ENCODE data around the gene DNAH12. TPM values are rescaled to one million over a fixed set of nuclear protein-coding genes. Genes with fewer than 3 reads are reported as not detected.
"Not testable (repeated sequence)": the region's sequence is repeated elsewhere in the genome, so short reads cannot be mapped to it uniquely, and the experiment has no call there.

The DNAH12 gene
- total RNA-seq, 1 experiment from 2014 or later = not detected

- no peaks in the 10 kb centered on the region; the same call in 1 of the 2 replicates for H3K27me3 ChIP-seq (replicated peaks)
- no peaks in the 10 kb centered on the region for H3K9me3 ChIP-seq (replicated peaks)
- no peaks in the 10 kb centered on the region for H3K36me3 ChIP-seq
- DNase-seq (ENCODE audit: low read depth in 1 of 2, low spot score in 2 of 2) = no peak
- H3K4me3 ChIP-seq = no peak overlapping the region
- no peaks in the 10 kb centered on the region for H3K4me1 ChIP-seq (replicated peaks)
- H3K27ac ChIP-seq = no peak overlapping the region
These were observed 161.2 kb downstream of the DNAH12 start for GRCh38 chr3:57382933-57383332.

GRCh38 chr3:57370341-57370740 lies 173.8 kb downstream of the DNAH12 start:
- no peaks in the 10 kb centered on the region for H3K27me3 ChIP-seq (replicated peaks)
- no peak overlapping the region for H3K27ac ChIP-seq
- no peaks in the 10 kb centered on the region for H3K4me1 ChIP-seq (replicated peaks)
- no peaks in the 10 kb centered on the region for H3K9me3 ChIP-seq (replicated peaks)
- no peak overlapping the region for H3K4me3 ChIP-seq
- no peak for DNase-seq (ENCODE audit: low read depth in 1 of 2, low spot score in 2 of 2)
- H3K36me3 ChIP-seq = no peaks in the 10 kb centered on the region

- not testable (repeated sequence) for H3K36me3 ChIP-seq; H3K27me3 ChIP-seq (replicated peaks); H3K4me3 ChIP-seq; H3K9me3 ChIP-seq (replicated peaks); DNase-seq (ENCODE audit: low read depth in 1 of 2, low spot score in 2 of 2); H3K4me1 ChIP-seq (replicated peaks); H3K27ac ChIP-seq
These were observed 179.1 kb downstream of the DNAH12 start for GRCh38 chr3:57365089-57365488.

DNA sequence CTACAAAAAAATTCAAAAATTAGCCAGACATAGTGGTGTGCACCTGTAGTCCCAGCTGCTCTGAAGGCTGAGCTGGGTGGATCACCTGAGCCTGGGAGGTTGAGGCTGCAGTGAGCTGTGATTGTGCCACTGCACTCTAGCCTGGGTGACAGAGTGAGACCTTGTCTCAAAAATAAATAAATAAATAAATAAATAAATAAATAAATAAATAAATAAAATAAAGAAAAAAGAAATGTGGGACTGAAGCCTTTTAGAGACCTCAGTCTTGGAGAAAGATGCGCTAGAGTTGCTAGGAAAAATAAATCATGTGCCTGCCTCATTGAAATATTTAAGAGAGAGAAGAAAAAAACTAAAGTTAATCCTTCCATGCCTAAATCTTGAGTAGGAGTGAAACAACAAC lies 187.9 kb downstream of the DNAH12 start:
- H3K4me3 ChIP-seq; H3K4me1 ChIP-seq (replicated peaks); H3K27ac ChIP-seq; H3K36me3 ChIP-seq; DNase-seq (ENCODE audit: low read depth in 1 of 2, low spot score in 2 of 2); H3K27me3 ChIP-seq (replicated peaks); H3K9me3 ChIP-seq (replicated peaks): not testable (repeated sequence)

DNA sequence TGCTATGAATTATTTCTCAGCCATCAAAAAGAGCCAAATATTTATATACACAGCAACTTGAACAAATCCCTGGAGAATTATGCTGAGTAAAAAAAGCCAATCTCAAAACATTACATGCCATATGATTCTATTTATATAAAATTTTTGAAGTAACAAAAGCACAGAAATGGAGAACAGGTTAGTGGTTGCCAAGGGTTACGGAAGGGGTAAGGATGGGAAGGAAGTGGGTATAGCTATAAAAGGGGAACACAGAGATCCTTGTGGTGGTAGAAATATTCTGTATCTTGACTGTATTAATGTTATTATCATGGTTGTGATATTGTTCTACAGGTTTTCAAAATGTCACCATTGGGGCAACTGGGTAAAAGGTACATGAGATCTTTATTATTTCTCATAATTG lies 189.4 kb downstream of the DNAH12 start:
- H3K36me3 ChIP-seq = no peaks in the 10 kb centered on the region
- no peak overlapping the region for H3K4me3 ChIP-seq
- H3K27ac ChIP-seq = no peak overlapping the region
- DNase-seq (ENCODE audit: low read depth in 1 of 2, low spot score in 2 of 2) = no peak
- H3K9me3 ChIP-seq (replicated peaks) = no peaks in the 10 kb centered on the region
- no peaks in the 10 kb centered on the region for H3K27me3 ChIP-seq (replicated peaks)
- H3K4me1 ChIP-seq (replicated peaks) = no peaks in the 10 kb centered on the region

- H3K36me3 ChIP-seq = no peaks in the 10 kb centered on the region
- no peaks in the 10 kb centered on the region for H3K9me3 ChIP-seq (replicated peaks)
- H3K27ac ChIP-seq = no peak overlapping the region
- H3K4me3 ChIP-seq = no peak overlapping the region
- no peak for DNase-seq (ENCODE audit: low read depth in 1 of 2, low spot score in 2 of 2)
- H3K4me1 ChIP-seq (replicated peaks) = no peaks in the 10 kb centered on the region
- 0 out of 2 replicates have a peak, but pooled peaks cover 3% of the 10 kb centered on the region for H3K27me3 ChIP-seq (replicated peaks)
These were observed 193.9 kb downstream of the DNAH12 start for GRCh38 chr3:57350271-57350670.

- not testable (repeated sequence) for H3K36me3 ChIP-seq; H3K27ac ChIP-seq; H3K4me3 ChIP-seq; H3K4me1 ChIP-seq (replicated peaks); DNase-seq (ENCODE audit: low read depth in 1 of 2, low spot score in 2 of 2); H3K9me3 ChIP-seq (replicated peaks); H3K27me3 ChIP-seq (replicated peaks)
These were observed 205.0 kb downstream of the DNAH12 start for GRCh38 chr3:57339071-57339642.

GRCh38 chr3:57338272-57339070 lies 205.7 kb downstream of the DNAH12 start:
- not testable (repeated sequence) for H3K27ac ChIP-seq; H3K9me3 ChIP-seq (replicated peaks); H3K27me3 ChIP-seq (replicated peaks); H3K4me1 ChIP-seq (replicated peaks); H3K4me3 ChIP-seq; DNase-seq (ENCODE audit: low read depth in 1 of 2, low spot score in 2 of 2); H3K36me3 ChIP-seq

DNA sequence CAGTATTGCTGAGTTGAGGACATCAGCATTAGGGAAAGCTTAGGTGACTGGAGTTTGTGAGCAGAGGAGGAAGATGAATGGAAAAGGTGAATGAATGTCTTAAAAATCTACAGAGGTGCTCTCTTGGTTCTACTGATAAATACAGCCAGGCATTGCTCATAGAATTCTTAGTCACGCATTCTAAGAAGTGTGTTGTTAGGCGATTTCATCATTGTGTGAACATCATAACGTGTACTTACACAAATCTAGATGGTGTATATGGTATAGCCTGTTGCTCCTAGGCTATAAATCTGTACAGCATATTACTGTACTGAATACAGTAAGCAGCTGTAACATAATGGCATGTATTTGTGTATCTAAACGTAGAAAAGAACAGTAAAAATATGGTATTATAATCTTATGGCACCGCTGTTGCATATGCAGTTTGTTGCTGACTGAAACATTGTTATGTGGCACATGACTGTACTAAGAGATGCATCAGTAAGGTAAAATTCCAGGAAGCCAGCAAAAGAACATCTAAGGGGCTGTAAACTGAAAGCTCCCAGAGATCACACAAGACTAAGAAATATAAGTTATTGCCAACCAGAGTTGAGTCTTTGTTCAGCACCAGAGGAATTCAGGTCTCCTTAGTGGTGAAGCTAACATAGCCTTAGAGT lies 208.7 kb downstream of the DNAH12 start:
- Histone ChIP-seq H3K27ac (no peak overlapping the region), H3K4me3 (no peak overlapping the region), H3K4me1 (replicated peaks) (no peaks in the 10 kb centered on the region), H3K36me3 (no peaks in the 10 kb centered on the region), H3K9me3 (replicated peaks) (no peaks in the 10 kb centered on the region), H3K27me3 (replicated peaks) (no peaks in the 10 kb centered on the region; the same call in 1 of the 2 replicates)
- DNase-seq (ENCODE audit: low read depth in 1 of 2, low spot score in 2 of 2) = no peak

DNA sequence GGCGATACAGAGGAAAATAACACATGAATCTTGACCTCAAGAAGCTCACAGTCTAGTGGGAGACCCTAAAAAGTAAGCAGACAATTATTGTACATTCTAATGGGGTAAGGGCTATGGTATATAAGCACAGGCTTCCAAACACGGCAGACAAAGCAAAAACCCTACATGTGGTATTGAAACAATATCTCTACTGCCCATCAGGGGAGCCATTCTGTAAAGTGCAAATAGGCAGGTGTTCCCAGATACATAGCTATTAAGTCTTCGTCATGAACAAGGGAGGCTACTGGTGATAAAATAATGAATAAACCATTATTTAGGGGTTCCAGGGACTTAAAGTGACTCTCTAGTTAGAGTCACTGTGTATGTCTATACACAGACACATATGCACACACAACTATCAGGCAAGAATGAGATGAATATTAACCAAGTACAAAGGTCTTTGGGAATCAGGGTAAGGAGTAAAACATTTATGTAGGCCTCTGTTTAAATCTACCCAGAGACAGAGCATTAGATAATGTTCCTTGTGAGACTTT lies 213.0 kb downstream of the DNAH12 start:
- Histone ChIP-seq H3K9me3 (replicated peaks) (no peaks in the 10 kb centered on the region), H3K27me3 (replicated peaks) (no peaks in the 10 kb centered on the region; the same call in 1 of the 2 replicates), H3K36me3 (no peaks in the 10 kb centered on the region), H3K27ac (no peak overlapping the region), H3K4me1 (replicated peaks) (no peaks in the 10 kb centered on the region), H3K4me3 (no peak overlapping the region)
- no peak for DNase-seq (ENCODE audit: low read depth in 1 of 2, low spot score in 2 of 2)

GRCh38 chr3:57326498-57326897 lies 217.6 kb downstream of the DNAH12 start:
- not testable (repeated sequence) for H3K9me3 ChIP-seq (replicated peaks); DNase-seq (ENCODE audit: low read depth in 1 of 2, low spot score in 2 of 2); H3K27me3 ChIP-seq (replicated peaks); H3K4me1 ChIP-seq (replicated peaks); H3K36me3 ChIP-seq; H3K27ac ChIP-seq; H3K4me3 ChIP-seq

- Histone ChIP-seq H3K9me3 (replicated peaks) (no peaks in the 10 kb centered on the region), H3K4me3 (no peak overlapping the region), H3K4me1 (replicated peaks) (no peaks in the 10 kb centered on the region), H3K27ac (no peak overlapping the region), H3K27me3 (replicated peaks) (no peaks in the 10 kb centered on the region; the same call in 1 of the 2 replicates), H3K36me3 (no peaks in the 10 kb centered on the region)
- DNase-seq (ENCODE audit: low read depth in 1 of 2, low spot score in 2 of 2) = no peak
These were observed 229.9 kb downstream of the DNAH12 start for GRCh38 chr3:57314204-57314603.

DNA sequence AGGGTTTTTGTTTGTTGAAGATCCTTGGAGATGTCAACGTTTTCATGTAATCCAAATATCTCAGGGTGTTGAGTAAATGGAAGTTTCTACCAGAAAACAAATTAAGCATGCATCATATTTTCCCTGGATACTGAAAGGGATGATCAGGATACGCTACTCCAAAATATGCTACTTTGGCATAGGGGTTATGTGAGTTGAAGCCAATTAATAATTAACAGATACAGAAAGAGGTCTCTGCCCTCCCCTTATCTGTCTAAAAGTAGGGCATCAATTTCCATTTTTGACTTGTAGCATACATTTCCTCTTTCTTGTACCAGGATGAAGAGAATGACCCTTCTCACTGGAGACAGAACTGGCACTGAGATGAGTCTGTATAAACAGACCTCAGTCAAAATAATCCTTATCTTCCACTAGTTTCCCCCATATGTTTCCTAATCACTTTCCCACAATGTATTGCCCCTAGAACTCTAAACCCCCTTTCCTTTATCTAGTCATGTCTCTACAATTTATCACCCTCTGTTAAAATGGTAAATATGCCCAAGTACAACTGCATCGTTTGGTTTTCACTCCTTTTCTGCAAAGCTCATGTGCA lies 234.3 kb downstream of the DNAH12 start:
- H3K36me3 ChIP-seq = no peaks in the 10 kb centered on the region
- H3K4me1 ChIP-seq (replicated peaks) = no peaks in the 10 kb centered on the region
- H3K27me3 ChIP-seq (replicated peaks) = no peaks in the 10 kb centered on the region; the same call in 1 of the 2 replicates
- H3K27ac ChIP-seq = no peak overlapping the region
- H3K4me3 ChIP-seq = no peak overlapping the region
- no peak for DNase-seq (ENCODE audit: low read depth in 1 of 2, low spot score in 2 of 2)
- H3K9me3 ChIP-seq (replicated peaks) = no peaks in the 10 kb centered on the region

GRCh38 chr3:57303520-57303919 lies 240.6 kb downstream of the DNAH12 start:
- H3K4me3 ChIP-seq; H3K36me3 ChIP-seq; H3K9me3 ChIP-seq (replicated peaks); H3K27me3 ChIP-seq (replicated peaks); H3K4me1 ChIP-seq (replicated peaks): not testable (repeated sequence)
- H3K27ac ChIP-seq = 0 out of 2 replicates have a peak overlapping the region, but pooled peaks have one; percentile 31
- DNase-seq (ENCODE audit: low read depth in 1 of 2, low spot score in 2 of 2) = peak in 1 of 2 experiments; percentile 30

Measured in SJSA1 (cell line).